Gastrocnemius medialis (tissue), 4 donors: ENCODE results near the gene MYLK. TPM values are rescaled to one million over a fixed set of nuclear protein-coding genes. Genes with fewer than 3 reads are reported as not detected.

Experiments
- ATAC-seq, 2 donors: fragments of 150-250 bp; one replicate each; pipeline ENCODE4 v1.9.1; 2016
- DNase-seq, 2 donors: peaks; one replicate each; pipeline ENCODE4 v3.0.0-alpha.2; 2019
- H3K27ac ChIP-seq, 4 donors: fragments of 200-600 bp; sonication (generic); 1 replicate in 1 of 4; 2 replicates in 3 of 4; pipeline ENCODE4 v1.5.1; 2016 to 2018; ENCODE audit warnings: mild to moderate bottlenecking in 2 of 4, moderate library complexity in 1 of 4
- H3K27me3 ChIP-seq, 3 donors: fragments of 200-600 bp; sonication (generic) in 2 of 3; 1 replicate in 1 of 3; 2 replicates in 2 of 3; pipeline versions ENCODE4 v1.5.1 to v1.6.0; 2016 to 2019; ENCODE audit warnings: mild to moderate bottlenecking in 1 of 3, moderate library complexity in 1 of 3
- H3K36me3 ChIP-seq, 2 donors: fragments of 200-600 bp; sonication (generic) in 1 of 2; one replicate each; pipeline ENCODE4 v1.5.1; 2017 to 2018
- H3K4me1 ChIP-seq, 2 donors: fragments of 200-600 bp; sonication (generic) in 1 of 2; one replicate each; pipeline ENCODE4 v1.5.1; 2016 to 2017; ENCODE audit warnings: mild to moderate bottlenecking in 2 of 2
- H3K4me3 ChIP-seq, 4 donors: fragments of 200-600 bp; sonication (generic) in 3 of 4; 1 replicate in 1 of 4; 2 replicates in 3 of 4; pipeline ENCODE4 v1.5.1; 2016 to 2019; ENCODE audit warnings: mild to moderate bottlenecking in 2 of 4
- H3K9me3 ChIP-seq, 3 donors: fragments of 200-600 bp; sonication (generic) in 2 of 3; 1 replicate in 1 of 3; 2 replicates in 2 of 3; pipeline ENCODE4 v1.5.1; 2016 to 2019
- POLR2A ChIP-seq, 2 donors: fragments of 450-650 bp; IDR thresholded peaks; one replicate each; pipeline ENCODE4 v1.6.1; 2017; ENCODE audit warnings: antibody characterized with exemption in 2 of 2, mild to moderate bottlenecking in 2 of 2, moderate library complexity in 2 of 2
- in situ Hi-C, 4 donors: fragments of 200-750 bp; cut with MboI; loops; one replicate each; pipeline versions ENCODE4 v1.15.0 to v1.8.0; 2017; ENCODE audit warnings: low sequenced_read_pairs in 4 of 4
- intact Hi-C: fragments of 100-400 bp; cut with DNase I; formaldehyde crosslinking; loops from one replicate; pipeline ENCODE4 v1.15.1; 2023; ENCODE audit warnings: low total_unique reads
- total RNA-seq, 4 donors: library from RNA; depleted of rRNA; stranded (reverse); fragments of >200 nt; gene quantifications; one replicate each; pipeline versions ENCODE4 v1.1.0 to v1.2.3, GENCODE V29; 2016
- TF ChIP-seq, protein P1 (sequence below), 5 experiments: fragments of 450-650 bp in 3 of 5; fragments of 200-600 bp in 2 of 5; sonication (generic) in 2 of 5; IDR thresholded peaks in 4 of 5; conservative IDR thresholded peaks in 1 of 5; 1 replicate in 4 of 5; 2 replicates in 1 of 5; pipeline ENCODE4 v1.5.1; 2016 to 2019; ENCODE audit warnings: antibody characterized with exemption in 5 of 5, mild to moderate bottlenecking in 3 of 5, moderate library complexity in 3 of 5

The MYLK gene
- total RNA-seq, 4 donors from 2014 or later = 5.6 to 19.6 (median 8.8) TPM

- H3K4me1 ChIP-seq = no peaks in the 10 kb centered on the region
- intact Hi-C loops = no loop called here
- H3K9me3 ChIP-seq = no peaks in the 10 kb centered on the region
- H3K4me3 ChIP-seq = no peak overlapping the region
- ATAC-seq (no peak), DNase-seq (no peak)
- no peaks in the 10 kb centered on the region for H3K27me3 ChIP-seq
- in situ Hi-C loops = no loop called here
- H3K27ac ChIP-seq = no peak overlapping the region
- no peaks in the 10 kb centered on the region for H3K36me3 ChIP-seq
- TF ChIP-seq, protein P1, sequence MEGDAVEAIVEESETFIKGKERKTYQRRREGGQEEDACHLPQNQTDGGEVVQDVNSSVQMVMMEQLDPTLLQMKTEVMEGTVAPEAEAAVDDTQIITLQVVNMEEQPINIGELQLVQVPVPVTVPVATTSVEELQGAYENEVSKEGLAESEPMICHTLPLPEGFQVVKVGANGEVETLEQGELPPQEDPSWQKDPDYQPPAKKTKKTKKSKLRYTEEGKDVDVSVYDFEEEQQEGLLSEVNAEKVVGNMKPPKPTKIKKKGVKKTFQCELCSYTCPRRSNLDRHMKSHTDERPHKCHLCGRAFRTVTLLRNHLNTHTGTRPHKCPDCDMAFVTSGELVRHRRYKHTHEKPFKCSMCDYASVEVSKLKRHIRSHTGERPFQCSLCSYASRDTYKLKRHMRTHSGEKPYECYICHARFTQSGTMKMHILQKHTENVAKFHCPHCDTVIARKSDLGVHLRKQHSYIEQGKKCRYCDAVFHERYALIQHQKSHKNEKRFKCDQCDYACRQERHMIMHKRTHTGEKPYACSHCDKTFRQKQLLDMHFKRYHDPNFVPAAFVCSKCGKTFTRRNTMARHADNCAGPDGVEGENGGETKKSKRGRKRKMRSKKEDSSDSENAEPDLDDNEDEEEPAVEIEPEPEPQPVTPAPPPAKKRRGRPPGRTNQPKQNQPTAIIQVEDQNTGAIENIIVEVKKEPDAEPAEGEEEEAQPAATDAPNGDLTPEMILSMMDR (IDR thresholded peaks at IDR 0.05 in 4 of 5, conservative IDR thresholded peaks at IDR 0.05 in 1 of 5) = no peak
- no peak for TF ChIP-seq POLR2A (IDR thresholded peaks at IDR 0.05)
These were observed 259.8 kb downstream of the MYLK start for GRCh38 chr3:123624302-123624701.

- ATAC-seq (no peak), DNase-seq (no peak)
- Histone ChIP-seq H3K27ac (no peak overlapping the region), H3K4me1 (no peaks in the 10 kb centered on the region), H3K27me3 (no peaks in the 10 kb centered on the region), H3K36me3 (no peaks in the 10 kb centered on the region), H3K4me3 (no peak overlapping the region), H3K9me3 (no peaks in the 10 kb centered on the region)
- intact Hi-C loops = no loop called here
- in situ Hi-C loops = no loop called here
- TF ChIP-seq POLR2A (IDR thresholded peaks at IDR 0.05) = no peak
- TF ChIP-seq, protein P1 (IDR thresholded peaks at IDR 0.05 in 4 of 5, conservative IDR thresholded peaks at IDR 0.05 in 1 of 5) = no peak
These were observed 260.7 kb downstream of the MYLK start for GRCh38 chr3:123623346-123623880.

DNA sequence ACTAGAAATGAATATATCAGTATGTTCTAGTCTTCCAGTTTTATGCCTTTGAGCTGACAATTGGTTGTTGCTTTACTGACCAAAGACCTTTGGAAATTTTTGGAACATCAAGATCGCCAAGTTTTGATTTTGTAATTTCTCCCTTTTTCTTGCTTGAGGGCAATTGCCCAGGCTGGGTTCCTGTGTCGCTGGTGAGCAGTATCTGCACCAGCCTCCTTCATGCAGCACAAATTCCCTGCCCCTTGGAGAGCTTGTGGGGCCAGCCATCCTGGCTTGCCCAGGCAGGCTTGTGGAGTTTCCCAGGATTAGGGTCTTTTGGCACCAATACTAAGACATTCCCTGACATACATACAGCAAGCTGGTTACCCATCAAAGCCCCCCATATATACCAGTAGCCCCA is 261.4 kb downstream of the MYLK start:
- Histone ChIP-seq H3K27me3 (no peaks in the 10 kb centered on the region), H3K36me3 (no peaks in the 10 kb centered on the region), H3K27ac (no peak overlapping the region), H3K9me3 (no peaks in the 10 kb centered on the region), H3K4me3 (no peak overlapping the region), H3K4me1 (no peaks in the 10 kb centered on the region)
- in situ Hi-C loops (no loop called here), intact Hi-C loops (no loop called here)
- ATAC-seq (no peak), DNase-seq (no peak)
- no peak for TF ChIP-seq POLR2A (IDR thresholded peaks at IDR 0.05)
- TF ChIP-seq, protein P1 (IDR thresholded peaks at IDR 0.05 in 4 of 5, conservative IDR thresholded peaks at IDR 0.05 in 1 of 5) = no peak

DNA sequence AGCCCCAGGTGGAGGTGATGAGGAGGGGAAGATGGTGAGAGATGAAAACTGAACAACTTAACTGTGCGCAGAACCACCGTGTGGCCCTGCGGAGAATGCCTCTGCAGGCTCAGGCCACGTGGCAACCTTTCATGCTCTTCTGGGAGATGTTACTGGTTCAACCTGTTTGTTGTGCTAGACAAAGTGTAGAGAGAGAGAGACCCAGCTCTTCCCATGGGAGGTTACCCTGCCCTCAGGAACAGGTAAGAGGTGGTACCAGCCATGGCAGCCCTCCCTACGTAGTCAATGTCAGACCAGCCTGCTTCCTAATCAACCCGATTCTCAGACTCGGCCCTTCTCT is 262.3 kb downstream of the MYLK start:
- in situ Hi-C loops (no loop called here), intact Hi-C loops (no loop called here)
- H3K27ac ChIP-seq = no peak overlapping the region
- TF ChIP-seq, protein P1 (IDR thresholded peaks at IDR 0.05 in 4 of 5, conservative IDR thresholded peaks at IDR 0.05 in 1 of 5) = no peak
- TF ChIP-seq POLR2A (IDR thresholded peaks at IDR 0.05) = no peak
- H3K9me3 ChIP-seq = no peaks in the 10 kb centered on the region
- DNase-seq = no peak
- no peaks in the 10 kb centered on the region for H3K36me3 ChIP-seq
- no peaks in the 10 kb centered on the region for H3K27me3 ChIP-seq
- no peak for ATAC-seq
- no peak overlapping the region for H3K4me3 ChIP-seq
- H3K4me1 ChIP-seq = no peaks in the 10 kb centered on the region

DNA sequence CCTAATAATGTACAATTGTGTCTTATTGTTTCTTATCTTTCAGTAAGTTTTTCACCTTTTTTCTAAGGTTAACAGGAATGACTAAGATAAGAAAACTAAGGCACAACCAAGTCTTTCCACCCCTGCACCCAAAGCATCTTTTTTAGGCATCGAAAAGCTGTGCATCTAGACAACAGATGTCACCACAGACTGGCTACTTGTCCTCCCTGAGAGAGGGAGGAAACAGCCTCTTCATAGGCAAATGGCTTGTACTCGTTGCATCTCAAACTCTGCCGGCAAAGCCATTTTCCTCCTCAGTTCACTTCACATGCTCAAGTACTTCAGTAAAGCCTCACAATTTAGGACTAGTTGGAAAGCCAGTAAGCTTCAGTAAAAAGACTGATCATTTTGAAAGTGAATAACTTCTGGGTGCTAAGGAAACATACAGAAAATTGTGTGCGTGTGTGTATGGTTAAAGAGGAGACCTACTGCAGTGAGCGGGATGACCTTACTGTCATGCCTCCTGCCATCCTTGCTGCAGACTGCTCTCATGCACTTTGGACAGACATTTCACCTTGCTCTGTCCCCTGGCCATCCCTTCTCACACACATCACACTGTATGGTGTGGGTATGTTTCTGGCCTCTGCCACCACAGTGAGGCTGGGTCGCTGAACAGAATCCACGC is 262.8 kb downstream of the MYLK start:
- H3K27ac ChIP-seq = no peak overlapping the region
- ATAC-seq (no peak), DNase-seq (no peak)
- no peaks in the 10 kb centered on the region for H3K4me1 ChIP-seq
- in situ Hi-C loops = no loop called here
- H3K36me3 ChIP-seq = no peaks in the 10 kb centered on the region
- intact Hi-C loops = no loop called here
- TF ChIP-seq, protein P1 (IDR thresholded peaks at IDR 0.05 in 4 of 5, conservative IDR thresholded peaks at IDR 0.05 in 1 of 5) = no peak
- TF ChIP-seq POLR2A (IDR thresholded peaks at IDR 0.05) = no peak
- no peak overlapping the region for H3K4me3 ChIP-seq
- H3K9me3 ChIP-seq = no peaks in the 10 kb centered on the region
- H3K27me3 ChIP-seq = no peaks in the 10 kb centered on the region
